ENCODE results near the gene SEC14L2.

SEC14L2 gene

GRCh38 chr22:30408388-30409102 is 11.7 kb downstream of the SEC14L2 start:
- DNase-seq: no peak

DNA sequence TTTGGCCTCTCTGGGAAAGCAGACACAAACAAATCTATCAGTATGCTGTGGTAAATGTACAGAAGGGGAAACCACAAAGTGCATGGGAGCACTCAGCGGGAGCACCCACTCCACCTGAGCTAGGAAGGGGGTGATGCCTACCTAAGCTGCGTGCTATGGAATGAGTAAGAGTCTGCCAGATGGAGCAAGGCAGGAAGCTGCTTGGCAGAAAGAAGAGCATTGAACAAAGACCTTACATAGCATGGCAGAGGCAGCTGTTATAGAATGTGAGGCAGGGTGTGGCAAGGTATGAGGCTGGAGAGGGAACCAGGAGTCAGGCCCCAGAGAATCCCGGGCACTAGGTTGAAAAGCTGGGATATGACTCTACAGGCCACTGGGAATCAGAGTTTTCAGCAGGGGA is 15.0 kb downstream of the SEC14L2 start:
- no peak for DNase-seq

GRCh38 chr22:30413001-30413400 is 16.2 kb downstream of the SEC14L2 start:
- no peak for DNase-seq

- DNase-seq: no peak
Observed at GRCh38 chr22:30413745-30414524, 17.1 kb downstream of the SEC14L2 start.

DNA sequence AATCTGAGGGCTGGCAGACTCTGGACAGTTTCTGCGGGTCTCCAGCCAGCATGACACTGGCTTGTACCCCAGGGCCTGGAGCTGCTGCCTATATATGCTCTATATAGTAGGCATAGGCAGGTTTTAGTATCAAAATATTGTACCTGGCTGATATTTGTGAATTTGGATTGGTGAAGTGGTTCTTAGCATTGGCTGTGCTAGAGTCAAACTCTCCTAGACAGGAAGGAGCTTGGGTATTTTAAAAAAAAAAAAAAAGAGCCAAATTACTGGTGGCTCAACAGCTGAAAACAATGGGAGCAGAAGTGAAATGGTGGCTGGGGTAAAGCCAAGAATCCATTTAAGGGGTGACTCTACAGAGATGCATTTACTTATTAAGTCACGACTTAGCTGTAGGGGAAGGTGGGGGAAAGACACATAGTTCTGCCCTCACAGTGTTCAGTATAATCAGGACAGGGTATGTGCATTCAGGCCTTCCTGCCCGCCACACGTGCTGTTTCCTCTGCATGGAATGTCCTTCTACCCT is 17.8 kb downstream of the SEC14L2 start:
- DNase-seq: no peak

- DNase-seq: no peak
Observed at GRCh38 chr22:30416403-30416802, 19.6 kb downstream of the SEC14L2 start.

- no peak for DNase-seq
Observed at GRCh38 chr22:30416837-30417236, 20.0 kb downstream of the SEC14L2 start.

DNA sequence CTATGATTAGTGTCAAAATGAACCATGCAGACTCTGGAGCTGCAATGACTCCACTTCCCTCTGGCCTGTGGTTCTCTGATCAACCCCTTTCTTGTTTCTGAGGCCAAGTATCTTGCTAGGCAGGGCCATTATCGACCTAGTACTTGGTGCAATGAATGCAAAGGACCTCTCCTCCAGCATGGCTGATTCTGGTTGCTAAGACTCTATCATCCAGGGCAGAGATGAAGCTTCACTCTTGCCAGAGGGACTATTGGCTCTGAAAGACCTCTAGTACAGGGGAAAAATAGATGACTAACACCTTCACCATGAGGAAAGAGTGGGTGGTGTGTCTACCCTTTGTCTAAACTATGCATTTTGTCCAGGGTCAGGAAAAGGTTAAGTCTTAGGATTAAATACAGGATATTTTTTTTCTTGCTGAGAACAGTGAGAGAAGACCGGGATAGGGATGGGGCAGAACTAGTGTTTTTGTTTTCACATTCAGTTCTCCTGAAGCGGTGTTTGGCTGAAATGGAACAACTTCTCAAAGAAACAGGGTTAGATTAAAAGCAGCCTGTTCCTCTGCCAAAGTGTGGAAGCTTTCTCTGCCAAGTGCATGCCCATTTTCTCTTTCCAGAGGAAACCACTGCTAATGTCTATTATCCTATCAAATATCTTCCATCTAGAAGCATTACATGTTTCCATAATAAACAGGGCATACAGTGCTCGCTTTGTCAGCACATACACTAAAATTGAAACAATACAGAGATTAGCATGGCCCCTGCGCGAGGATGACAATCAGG is 23.7 kb downstream of the SEC14L2 start:
- DNase-seq: no peak

- no peak for DNase-seq
Observed at GRCh38 chr22:30421695-30422480, 25.1 kb downstream of the SEC14L2 start.

DNA sequence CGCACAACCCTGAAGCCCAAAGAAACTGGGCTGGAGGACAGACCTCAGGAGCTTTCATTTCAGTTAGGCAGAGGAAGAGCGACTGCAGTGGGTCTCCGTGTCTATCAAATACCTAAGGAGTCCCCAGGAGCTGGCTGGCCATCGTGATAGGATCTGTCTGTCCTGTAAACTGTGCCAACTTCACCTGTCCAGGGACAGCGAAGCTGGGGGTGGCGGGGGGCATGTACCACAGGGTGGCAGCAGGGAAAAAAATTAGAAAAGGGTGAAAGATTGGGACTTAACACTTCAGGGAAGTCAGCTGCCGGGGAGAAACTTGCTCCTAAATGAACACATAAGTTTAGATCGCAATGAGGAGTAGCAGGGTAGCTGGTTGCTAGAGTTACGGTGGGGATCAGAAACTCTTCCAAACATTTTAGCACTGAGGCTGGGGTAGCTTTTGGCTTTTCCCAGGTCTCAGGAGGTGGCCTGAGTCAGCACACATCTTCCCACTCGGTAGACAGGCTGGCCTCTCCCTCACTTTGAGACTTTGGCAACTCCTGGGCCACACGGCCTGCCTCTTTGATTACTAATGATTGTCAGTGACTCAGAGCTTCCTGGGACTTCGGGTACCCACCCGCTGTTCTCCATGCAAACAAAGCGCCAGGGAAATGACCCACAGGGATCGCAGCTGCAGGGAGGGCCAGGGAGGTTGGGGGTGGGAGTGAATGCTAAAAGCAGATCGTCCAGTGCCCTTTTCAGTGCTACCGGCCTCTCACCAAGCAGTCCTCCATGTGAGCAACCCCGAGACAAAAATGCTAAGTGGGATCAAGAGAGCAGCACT is 25.9 kb downstream of the SEC14L2 start:
- DNase-seq: no peak

DNA sequence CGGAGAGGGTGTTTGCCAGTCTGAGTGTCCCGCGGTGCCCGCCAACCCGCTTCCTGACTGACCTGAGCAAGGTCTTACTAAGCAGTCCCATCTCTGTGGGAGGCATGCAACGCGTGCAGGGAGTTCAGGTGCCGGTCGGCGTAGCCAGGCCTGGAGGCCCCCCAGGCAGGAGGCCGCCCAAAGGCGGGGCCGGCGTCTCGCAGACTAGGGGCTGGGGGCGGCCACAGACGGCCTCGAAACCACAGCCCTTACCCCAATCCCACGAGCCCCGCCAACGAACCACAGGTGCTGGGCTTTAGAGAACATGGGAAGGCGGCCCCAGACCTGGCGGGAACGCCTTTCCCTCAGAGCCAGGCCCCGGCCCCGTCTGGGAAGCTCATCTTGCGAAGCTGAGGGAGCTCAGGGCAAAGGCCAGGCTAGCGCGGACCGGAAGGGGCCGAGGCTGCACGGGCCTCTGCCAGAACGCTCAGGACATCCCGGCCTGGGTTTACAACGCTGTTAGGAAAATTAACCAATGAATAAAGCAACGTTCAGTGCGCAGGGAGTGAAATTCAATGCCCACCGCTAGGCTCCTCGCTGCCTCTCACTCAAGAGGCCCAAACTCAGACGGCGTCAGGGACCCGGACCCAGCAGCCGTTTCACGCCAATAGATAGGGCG is 26.6 kb downstream of the SEC14L2 start:
- DNase-seq: no peak

DNA sequence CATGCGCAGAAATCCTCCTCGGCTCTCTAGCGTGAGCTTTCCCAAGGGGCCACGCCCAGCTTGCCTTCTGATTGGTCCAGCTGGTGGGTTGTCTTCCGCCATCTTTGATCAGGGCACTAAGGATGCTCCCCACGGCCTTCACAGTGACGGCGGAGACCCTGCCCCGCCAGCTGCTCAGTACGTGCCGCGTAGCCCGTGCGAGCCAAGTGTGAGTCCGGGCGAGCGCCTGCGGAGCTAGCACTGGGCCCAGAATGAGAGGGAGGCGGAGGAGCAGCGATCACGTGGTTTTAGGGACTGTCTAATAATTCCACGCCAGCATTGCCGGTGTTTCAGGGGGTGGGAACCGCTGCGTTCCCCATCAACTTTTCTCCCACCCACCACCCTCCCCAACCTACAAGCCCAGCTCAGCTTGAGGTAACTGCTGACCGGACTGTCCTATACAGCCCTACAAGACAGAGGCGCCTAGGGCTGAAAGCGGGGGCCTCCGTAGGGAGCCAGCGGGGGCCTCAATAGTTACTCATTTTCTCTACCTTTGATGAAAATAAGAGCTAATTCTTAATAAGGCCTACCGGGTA is 27.2 kb downstream of the SEC14L2 start:
- DNase-seq: peak; percentile 99

- DNase-seq: no peak
Observed at GRCh38 chr22:30424534-30425326, 27.9 kb downstream of the SEC14L2 start.

DNA sequence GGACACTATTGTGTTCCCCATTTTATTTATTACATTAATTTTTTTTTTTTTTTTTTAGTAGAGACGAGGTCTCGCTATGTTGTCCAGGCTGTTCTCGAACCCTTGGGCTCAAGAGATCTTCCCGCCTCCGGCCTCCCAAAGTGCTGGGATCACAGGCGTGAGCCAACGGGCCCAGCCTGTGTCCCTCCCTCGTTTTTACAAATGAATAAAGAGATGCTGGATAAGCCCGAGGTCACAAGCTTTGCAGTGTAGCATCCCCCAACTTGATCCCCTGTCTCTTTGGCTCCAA is 28.5 kb downstream of the SEC14L2 start:
- DNase-seq: no peak

DNA sequence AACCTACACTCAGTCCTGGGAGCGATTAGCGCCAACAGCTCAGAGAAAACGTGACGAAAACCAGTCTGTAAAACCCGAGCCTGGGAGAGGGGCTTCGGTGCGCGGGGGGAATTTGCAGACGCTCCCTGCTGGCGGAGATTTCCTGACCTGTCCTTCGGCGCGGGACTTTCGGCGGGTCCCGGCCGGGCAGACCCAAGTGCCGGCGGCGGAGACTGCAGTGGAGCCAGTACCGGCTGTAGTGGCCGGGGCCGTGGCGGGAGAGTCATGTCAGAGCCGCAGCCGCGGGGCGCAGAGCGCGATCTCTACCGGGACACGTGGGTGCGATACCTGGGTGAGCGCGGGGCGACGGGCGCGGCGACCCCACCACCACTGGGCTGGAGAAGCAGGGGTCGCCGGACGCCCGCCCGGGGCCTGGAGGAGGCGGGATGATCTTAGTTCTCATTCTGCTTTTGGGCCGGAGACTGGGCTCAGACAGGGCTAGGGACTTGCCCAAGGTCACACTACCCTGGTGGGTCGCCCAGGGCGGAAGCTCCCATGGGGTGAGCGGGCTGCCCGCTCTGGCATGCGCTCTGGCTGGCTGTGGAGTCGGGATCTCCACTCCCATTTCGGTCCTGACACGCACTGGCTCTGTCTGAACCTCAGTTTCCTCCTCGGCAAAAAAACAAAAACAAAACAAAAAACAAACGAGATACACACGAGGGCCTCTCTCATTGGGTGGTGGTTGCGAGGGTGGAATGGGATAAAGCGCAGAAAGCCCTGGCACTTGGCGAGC is 29.0 kb downstream of the SEC14L2 start, which contains the start of gene MTFP1:
MTFP1 (plus strand) TSS at position 153 of the 772 bp plus-strand sequence; CDS start at position 265, 112 bp downstream.
- DNase-seq: peak; percentile 53

DNA sequence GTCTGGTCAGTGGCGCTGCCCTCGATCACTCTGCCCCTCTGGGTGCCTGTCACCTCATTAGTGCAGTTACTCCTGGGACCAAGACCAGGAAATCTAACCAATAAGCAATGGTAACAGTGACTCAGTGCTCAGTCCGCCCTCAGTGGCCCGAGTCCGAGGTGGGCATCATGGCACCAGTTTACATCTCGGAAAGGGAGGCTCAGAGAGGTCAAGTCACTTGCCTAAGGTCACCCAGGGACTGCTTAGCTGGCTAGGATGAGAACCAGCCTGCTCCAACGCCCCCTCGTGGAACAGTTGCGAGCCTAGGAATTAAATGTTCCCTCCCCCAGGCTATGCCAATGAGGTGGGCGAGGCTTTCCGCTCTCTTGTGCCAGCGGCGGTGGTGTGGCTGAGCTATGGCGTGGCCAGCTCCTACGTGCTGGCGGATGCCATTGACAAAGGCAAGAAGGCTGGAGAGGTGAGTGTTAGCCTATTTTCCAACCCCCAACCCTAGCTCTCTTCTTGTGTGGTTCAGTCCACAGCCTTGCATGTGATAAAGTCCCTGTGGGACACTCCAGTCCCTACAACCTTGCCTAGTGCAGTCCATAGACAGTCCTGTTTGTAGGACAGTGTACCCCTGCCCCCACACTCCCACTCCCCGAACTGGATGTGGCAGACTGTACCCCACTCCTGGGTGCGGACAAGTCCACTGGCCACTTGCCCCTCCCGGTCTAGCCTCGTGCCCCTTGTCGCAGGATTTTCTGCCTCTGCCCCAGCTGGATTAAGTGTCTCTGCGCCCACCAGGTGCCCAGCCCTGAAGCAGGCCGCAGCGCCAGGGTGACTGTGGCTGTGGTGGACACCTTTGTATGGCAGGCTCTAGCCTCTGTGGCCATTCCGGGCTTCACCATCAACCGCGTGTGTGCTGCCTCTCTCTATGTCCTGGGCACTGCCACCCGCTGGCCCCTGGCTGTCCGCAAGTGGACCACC is 29.9 kb downstream of the SEC14L2 start:
- peak; percentile 83 for DNase-seq

GRCh38 chr22:30427871-30428270 is 31.1 kb downstream of the SEC14L2 start:
- no peak for DNase-seq

- no peak for DNase-seq
Observed at GRCh38 chr22:30429887-30430286, 33.1 kb downstream of the SEC14L2 start.

All from central memory CD4-positive, alpha-beta T cell (primary cell).